Ishikawa (cell line): ENCODE results near the gene LLGL1.

Experiments
- CEBPB ChIP-seq: IDR thresholded peaks from 2 replicates; pipeline ENCODE4 v1.6.1; 2012
- CREB1 ChIP-seq: IDR thresholded peaks from 2 replicates; pipeline ENCODE4 v1.6.1; 2012; ENCODE audit warnings: low read depth
- EGR1 ChIP-seq: IDR thresholded peaks from 2 replicates; pipeline ENCODE4 v1.6.1; 2012
- EP300 ChIP-seq: IDR thresholded peaks from 2 replicates; pipeline ENCODE4 v1.6.1; 2012; ENCODE audit warnings: borderline replicate concordance
- FOXM1 ChIP-seq: IDR thresholded peaks from 2 replicates; pipeline ENCODE4 v1.6.1; 2012; ENCODE audit warnings: low read depth, borderline replicate concordance
- MAX ChIP-seq: IDR thresholded peaks from 2 replicates; pipeline ENCODE4 v1.6.1; 2012
- NFIC ChIP-seq: IDR thresholded peaks from 2 replicates; pipeline ENCODE4 v1.6.1; 2012
- RAD21 ChIP-seq: IDR thresholded peaks from 2 replicates; pipeline ENCODE4 v1.6.1; 2012; ENCODE audit warnings: low read depth
- REST ChIP-seq: IDR thresholded peaks from 2 replicates; pipeline ENCODE4 v1.6.1; 2012; ENCODE audit warnings: low read depth, mild to moderate bottlenecking
- TAF1 ChIP-seq: IDR thresholded peaks from 2 replicates; pipeline ENCODE4 v1.6.1; 2012; ENCODE audit warnings: low read depth, mild to moderate bottlenecking
- TCF12 ChIP-seq: IDR thresholded peaks from 2 replicates; pipeline ENCODE4 v1.6.1; 2012; ENCODE audit warnings: low read depth
- TEAD4 ChIP-seq: IDR thresholded peaks from 2 replicates; pipeline ENCODE4 v1.6.1; 2012
- USF1 ChIP-seq: IDR thresholded peaks from 2 replicates; pipeline ENCODE4 v1.6.1; 2012
- YY1 ChIP-seq: IDR thresholded peaks from 2 replicates; pipeline ENCODE4 v1.6.1; 2012; ENCODE audit warnings: low read depth
- ZBTB7A ChIP-seq: IDR thresholded peaks from 2 replicates; pipeline ENCODE4 v1.6.1; 2012; ENCODE audit warnings: low read depth

Gene LLGL1

GRCh38 chr17:18261659-18262058 is 36.2 kb downstream of the LLGL1 start:
- TF ChIP-seq EP300 (no peak), USF1 (no peak), TEAD4 (no peak), RAD21 (no peak)

- no peak for TF ChIP-seq TCF12
- TF ChIP-seq TAF1, result no peak
- no peak for TF ChIP-seq YY1
- TF ChIP-seq CEBPB, result no peak
- no peak for TF ChIP-seq CREB1
- TF ChIP-seq EGR1, result no peak
- TF ChIP-seq REST, result no peak
- no peak for TF ChIP-seq EP300
- TF ChIP-seq ZBTB7A, result no peak
- no peak for TF ChIP-seq USF1
- TF ChIP-seq NFIC, result no peak
- TF ChIP-seq TEAD4, result no peak
- TF ChIP-seq FOXM1, result no peak
- TF ChIP-seq MAX, result no peak
These were observed 36.7 kb downstream of the LLGL1 start for GRCh38 chr17:18262111-18262510.

- TF ChIP-seq EGR1 (no peak), TCF12 (no peak), USF1 (no peak), NFIC (no peak), CREB1 (no peak)
These were observed 37.2 kb downstream of the LLGL1 start for GRCh38 chr17:18262641-18263040.

- no peak for TF ChIP-seq EP300
- TF ChIP-seq YY1, result no peak
- no peak for TF ChIP-seq NFIC
- no peak for TF ChIP-seq TCF12
- TF ChIP-seq REST, result no peak
- no peak for TF ChIP-seq EGR1
- TF ChIP-seq ZBTB7A, result no peak
- TF ChIP-seq RAD21, result no peak
- TF ChIP-seq CREB1, result no peak
- TF ChIP-seq MAX, result no peak
- TF ChIP-seq USF1, result no peak
- TF ChIP-seq CEBPB, result no peak
- TF ChIP-seq TEAD4, result no peak
- TF ChIP-seq FOXM1, result no peak
- TF ChIP-seq TAF1, result no peak
These were observed 38.6 kb downstream of the LLGL1 start for GRCh38 chr17:18263885-18264682.

GRCh38 chr17:18267366-18267765 is 41.9 kb downstream of the LLGL1 start:
- TF ChIP-seq TAF1, result no peak
